ENCODE results near the gene AFTPH.

AFTPH gene

DNA sequence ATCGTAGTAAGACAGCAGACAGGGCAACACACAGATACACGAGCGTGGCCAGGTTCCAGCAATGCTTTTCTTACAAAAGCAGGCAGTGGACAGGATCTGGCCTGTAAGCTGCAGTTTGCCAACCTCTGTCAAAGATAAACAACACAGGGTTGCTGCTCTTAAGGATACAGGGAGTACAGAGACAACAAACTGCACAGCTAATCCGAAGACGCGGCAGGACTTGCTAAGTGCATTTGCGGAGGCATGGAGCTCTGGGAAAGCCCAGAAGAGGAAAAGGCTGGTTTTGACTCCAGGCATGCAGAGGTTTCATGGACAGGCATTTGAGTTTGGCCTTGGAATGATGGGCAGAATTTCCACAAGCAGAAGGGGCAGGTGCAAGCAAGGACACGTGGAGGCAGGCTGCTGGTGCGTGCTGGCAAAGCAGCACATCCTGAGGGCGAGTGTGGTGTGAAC lies 105.2 kb downstream of the AFTPH start:
- TF ChIP-seq, protein P1, sequence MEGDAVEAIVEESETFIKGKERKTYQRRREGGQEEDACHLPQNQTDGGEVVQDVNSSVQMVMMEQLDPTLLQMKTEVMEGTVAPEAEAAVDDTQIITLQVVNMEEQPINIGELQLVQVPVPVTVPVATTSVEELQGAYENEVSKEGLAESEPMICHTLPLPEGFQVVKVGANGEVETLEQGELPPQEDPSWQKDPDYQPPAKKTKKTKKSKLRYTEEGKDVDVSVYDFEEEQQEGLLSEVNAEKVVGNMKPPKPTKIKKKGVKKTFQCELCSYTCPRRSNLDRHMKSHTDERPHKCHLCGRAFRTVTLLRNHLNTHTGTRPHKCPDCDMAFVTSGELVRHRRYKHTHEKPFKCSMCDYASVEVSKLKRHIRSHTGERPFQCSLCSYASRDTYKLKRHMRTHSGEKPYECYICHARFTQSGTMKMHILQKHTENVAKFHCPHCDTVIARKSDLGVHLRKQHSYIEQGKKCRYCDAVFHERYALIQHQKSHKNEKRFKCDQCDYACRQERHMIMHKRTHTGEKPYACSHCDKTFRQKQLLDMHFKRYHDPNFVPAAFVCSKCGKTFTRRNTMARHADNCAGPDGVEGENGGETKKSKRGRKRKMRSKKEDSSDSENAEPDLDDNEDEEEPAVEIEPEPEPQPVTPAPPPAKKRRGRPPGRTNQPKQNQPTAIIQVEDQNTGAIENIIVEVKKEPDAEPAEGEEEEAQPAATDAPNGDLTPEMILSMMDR (IDR thresholded peaks at IDR 0.05): no peak
- DNase-seq (ENCODE audit: low spot score): peak; percentile 28
- H3K27ac ChIP-seq: no peak overlapping the region
- H3K4me3 ChIP-seq: no peak overlapping the region

DNA sequence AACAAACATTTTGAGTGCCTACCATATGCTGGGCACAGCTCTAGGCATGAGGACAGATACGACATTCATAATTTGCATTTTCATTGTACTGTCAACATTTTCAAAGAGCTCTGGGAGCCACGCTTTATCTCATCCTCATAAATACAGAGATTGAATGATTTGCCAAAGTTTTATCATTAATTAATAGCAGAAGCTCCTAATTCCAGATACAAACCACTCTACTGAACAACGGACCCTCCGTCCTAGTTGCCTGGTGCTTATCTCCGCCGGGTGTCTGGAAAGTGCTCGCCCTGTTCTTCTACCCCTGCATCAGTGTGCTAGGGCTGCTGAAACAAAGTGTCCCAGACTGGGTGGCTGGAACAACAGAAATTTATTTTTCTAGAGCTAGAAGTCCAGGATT lies 105.7 kb downstream of the AFTPH start:
- TF ChIP-seq, protein P1 (IDR thresholded peaks at IDR 0.05): no peak
- Histone ChIP-seq H3K4me3 (no peak overlapping the region), H3K27ac (no peak overlapping the region)
- DNase-seq (ENCODE audit: low spot score): peak; percentile 43

- H3K27ac ChIP-seq: no peak overlapping the region
- DNase-seq (ENCODE audit: low spot score): no peak
- no peak overlapping the region for H3K4me3 ChIP-seq
- TF ChIP-seq, protein P1 (IDR thresholded peaks at IDR 0.05): no peak
These were observed 106.6 kb downstream of the AFTPH start for GRCh38 chr2:64630752-64631151.

DNA sequence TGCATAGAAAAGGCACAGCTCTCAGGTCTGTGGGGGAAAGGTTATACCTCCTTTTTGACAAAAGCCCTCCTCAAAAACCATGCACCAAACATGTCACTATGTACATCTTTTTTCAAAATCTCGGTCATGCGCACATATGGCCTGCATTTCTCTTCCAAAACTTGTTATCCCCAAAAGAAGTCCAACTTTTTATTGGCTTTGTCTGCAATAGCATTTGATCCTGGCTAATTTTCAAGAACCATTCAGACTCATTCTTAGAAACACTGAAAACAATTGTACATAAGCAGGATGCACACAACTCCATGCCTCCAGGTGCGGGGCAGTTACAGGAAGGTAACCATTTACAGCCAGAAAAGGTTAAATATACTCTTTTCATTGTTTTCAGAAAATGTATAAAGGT lies 107.6 kb downstream of the AFTPH start:
- DNase-seq (ENCODE audit: low spot score): no peak
- H3K4me3 ChIP-seq: no peak overlapping the region
- TF ChIP-seq, protein P1 (IDR thresholded peaks at IDR 0.05): no peak

DNA sequence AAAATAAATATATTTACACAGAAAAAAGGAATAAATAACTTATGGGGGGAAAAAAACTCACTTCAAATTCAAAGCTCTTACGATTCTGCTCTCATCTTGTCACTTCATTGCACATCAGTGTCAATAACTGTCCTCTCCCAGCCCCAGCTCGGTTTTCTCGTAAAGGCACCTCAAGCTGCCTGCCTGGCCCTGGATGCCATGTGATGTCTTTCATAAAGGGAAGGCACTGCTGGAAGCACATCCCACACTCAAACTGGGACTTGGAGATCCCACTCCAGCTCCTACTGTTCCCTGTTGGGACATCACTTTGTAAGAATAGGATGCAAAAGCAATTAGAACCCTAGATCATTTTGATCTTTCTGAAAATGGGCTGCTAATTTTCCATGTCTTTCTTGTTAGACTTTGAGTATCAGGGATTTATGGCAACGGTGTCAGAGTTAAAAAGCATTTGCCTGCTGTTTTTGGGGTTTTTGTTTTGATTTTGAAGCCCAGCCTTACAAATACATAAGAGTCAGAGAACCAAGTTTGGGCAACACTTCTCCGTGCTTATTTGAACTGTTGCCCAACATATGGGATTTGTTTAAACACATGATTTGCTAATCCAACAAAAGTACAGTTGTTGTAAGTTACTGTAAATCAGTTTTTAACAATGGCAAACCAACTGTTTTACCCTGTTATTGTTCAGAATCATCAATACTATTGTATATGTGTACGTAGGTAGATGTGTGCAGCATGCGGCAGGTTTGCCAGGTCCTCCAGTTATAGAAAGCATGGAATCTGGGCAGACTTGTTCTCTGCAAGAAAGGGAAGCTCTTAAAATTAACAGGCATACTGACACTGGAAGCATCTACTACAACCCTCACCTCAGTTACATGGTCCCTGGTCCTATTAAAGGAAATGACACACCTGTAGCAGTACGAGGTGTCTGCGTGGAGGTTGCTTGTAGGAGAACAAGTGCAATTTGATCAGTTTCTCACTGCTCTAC lies 109.0 kb downstream of the AFTPH start:
- TF ChIP-seq, protein P1 (IDR thresholded peaks at IDR 0.05): no peak
- H3K4me3 ChIP-seq: no peak overlapping the region
- DNase-seq (ENCODE audit: low spot score): no peak
- H3K27ac ChIP-seq: no peak overlapping the region

More for the DNA sequence above, 107.6 kb downstream of the AFTPH start:
- H3K27ac ChIP-seq: no peak overlapping the region

DNA sequence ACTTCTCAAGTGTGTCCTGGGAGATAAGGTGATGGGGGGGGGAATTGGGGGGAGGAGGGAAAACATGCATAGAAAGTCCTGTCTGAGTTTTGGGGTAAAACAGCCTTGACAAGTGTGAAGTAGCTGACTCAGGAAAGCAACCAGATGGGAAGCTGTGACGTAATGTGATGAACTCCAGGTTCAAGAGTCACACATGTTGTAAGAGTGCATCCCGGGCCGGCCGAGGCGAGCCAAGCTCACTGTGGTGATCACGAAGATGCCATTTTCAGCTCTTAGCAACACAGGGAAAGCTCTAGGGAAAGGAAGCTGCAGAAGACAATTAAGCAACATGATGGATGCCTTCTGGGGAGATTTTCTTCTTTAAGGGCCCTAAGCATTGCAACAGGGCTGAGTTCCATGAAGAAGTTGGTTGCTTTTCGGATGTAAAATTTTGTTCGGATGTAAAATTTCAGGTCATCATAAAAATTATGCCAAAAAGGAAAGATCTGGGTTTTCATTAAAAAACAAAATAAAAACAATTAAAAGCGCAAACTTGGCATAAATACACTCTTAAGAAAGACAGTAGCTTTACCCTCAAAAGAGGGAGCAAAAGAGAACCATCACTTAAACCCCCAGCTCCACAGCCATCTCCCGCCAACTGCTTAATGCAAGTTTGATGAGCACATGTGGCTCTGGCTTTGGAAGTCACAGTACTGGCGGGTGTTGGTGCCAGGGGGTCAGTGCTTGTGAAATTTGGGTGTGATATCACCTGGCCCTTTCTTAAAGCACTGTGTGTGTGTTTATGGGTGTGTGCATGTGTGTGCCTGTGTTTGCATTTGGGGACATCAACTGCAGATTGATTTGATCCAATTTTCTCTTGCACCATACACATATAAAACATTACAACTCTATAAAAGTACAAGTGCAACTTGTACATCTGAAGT lies 110.5 kb downstream of the AFTPH start:
- TF ChIP-seq, protein P1 (IDR thresholded peaks at IDR 0.05): no peak
- no peak for DNase-seq (ENCODE audit: low spot score)
- H3K4me3 ChIP-seq: no peak overlapping the region
- no peak overlapping the region for H3K27ac ChIP-seq
